Peyer's patch (tissue), 4 donors: ENCODE results near the gene TBC1D10B. TPM values are rescaled to one million over a fixed set of nuclear protein-coding genes. Genes with fewer than 3 reads are reported as not detected.

Experiments
- DNase-seq, 3 donors: peaks; one replicate each; pipeline ENCODE4 v3.0.0-alpha.2; 2017 to 2019
- H3K27ac ChIP-seq, 4 donors: fragments of 200-600 bp; sonication (generic); one replicate each; pipeline ENCODE4 v1.5.1; 2016 to 2019
- H3K27me3 ChIP-seq, 2 donors: fragments of 200-600 bp; sonication (generic); one replicate each; pipeline ENCODE4 v1.5.1; 2019
- H3K36me3 ChIP-seq, 3 donors: fragments of 200-600 bp; sonication (generic); one replicate each; pipeline ENCODE4 v1.5.1; 2016 to 2019
- H3K4me1 ChIP-seq, 4 donors: fragments of 200-600 bp; sonication (generic); one replicate each; pipeline ENCODE4 v1.5.1; 2016 to 2019
- H3K4me3 ChIP-seq, 4 donors: fragments of 200-600 bp; sonication (generic); 1 replicate in 3 of 4; 2 replicates in 1 of 4; pipeline ENCODE4 v1.5.1; 2016 to 2019; ENCODE audit warnings: mild to moderate bottlenecking in 1 of 4
- H3K9me3 ChIP-seq, 4 donors: fragments of 200-600 bp; sonication (generic); one replicate each; pipeline ENCODE4 v1.5.1; 2016 to 2019; ENCODE audit warnings: mild to moderate bottlenecking in 1 of 4
- CTCF ChIP-seq, 6 experiments: fragments of 450-650 bp in 4 of 6; fragments of 200-600 bp in 2 of 6; sonication (generic) in 1 of 6; IDR thresholded peaks; one replicate each; pipeline ENCODE4 v1.5.1; 2017 to 2019; ENCODE audit warnings: antibody characterized with exemption in 6 of 6, mild to moderate bottlenecking in 3 of 6, moderate library complexity in 1 of 6
- POLR2A ChIP-seq, 2 donors: fragments of 450-650 bp; IDR thresholded peaks; one replicate each; pipeline ENCODE4 v1.5.1; 2017; ENCODE audit warnings: antibody characterized with exemption in 2 of 2, mild to moderate bottlenecking in 2 of 2, moderate library complexity in 2 of 2
- total RNA-seq, 4 donors: library from RNA; depleted of rRNA; stranded (reverse); fragments of >200 nt; gene quantifications; one replicate each; pipeline ENCODE4 v1.1.0, GENCODE V29; 2016

TBC1D10B gene
- total RNA-seq, 4 donors from 2014 or later, result 37.1 to 58.2 (median 48.9) TPM

- H3K4me1 ChIP-seq, result peaks cover 0 to 47% (median 7%) of the 10 kb centered on the region in 4 donors
- DNase-seq, result peak in 1 of 3 donors; percentile 40
- TF ChIP-seq CTCF (IDR thresholded peaks at IDR 0.05) (no peak), POLR2A (IDR thresholded peaks at IDR 0.05) (no peak)
- peak overlapping the region in 2 of 4 donors; percentile 68 to 93 for H3K4me3 ChIP-seq
- H3K36me3 ChIP-seq, result peaks cover 0 to 70% (median 0%) of the 10 kb centered on the region in 3 donors
- H3K9me3 ChIP-seq, result no peaks in the 10 kb centered on the region
- H3K27ac ChIP-seq, result peak overlapping the region; percentile 86 to 98 (median 90)
- no peaks in the 10 kb centered on the region for H3K27me3 ChIP-seq
These were observed 13.8 kb downstream of the TBC1D10B start for GRCh38 chr16:30356401-30357084.

GRCh38 chr16:30355954-30356308 is 14.4 kb downstream of the TBC1D10B start:
- Histone ChIP-seq H3K4me1 (peaks cover 0 to 53% (median 8%) of the 10 kb centered on the region in 4 donors), H3K27me3 (no peaks in the 10 kb centered on the region), H3K9me3 (no peaks in the 10 kb centered on the region), H3K27ac (peak overlapping the region; percentile 86 to 98 (median 90)), H3K4me3 (peak overlapping the region; percentile 66 to 93 (median 70)), H3K36me3 (peaks cover 0 to 70% (median 0%) of the 10 kb centered on the region in 3 donors)
- no peak for DNase-seq
- TF ChIP-seq CTCF (IDR thresholded peaks at IDR 0.05), result no peak

- H3K36me3 ChIP-seq, result peaks cover 0 to 70% (median 0%) of the 10 kb centered on the region in 3 donors
- peaks cover 0 to 59% (median 10%) of the 10 kb centered on the region in 4 donors for H3K4me1 ChIP-seq
- H3K27ac ChIP-seq, result peak within 1 kb of the TSS; percentile 86 to 98 (median 90)
These were observed 14.9 kb downstream of the TBC1D10B start, which contains the start of gene CD2BP2 for GRCh38 chr16:30355144-30355953. CD2BP2 (minus strand) TSS chr16:30355308; CDS start chr16:30354681, 627 bp downstream.

GRCh38 chr16:30354423-30355143 is 15.7 kb downstream of the TBC1D10B start:
- peaks cover 0 to 64% (median 0%) of the 10 kb centered on the region in 3 donors for H3K36me3 ChIP-seq
- peak overlapping the region; percentile 66 to 93 (median 70) for H3K4me3 ChIP-seq
- no peak for DNase-seq
- H3K27ac ChIP-seq, result peak overlapping the region; percentile 86 to 98 (median 90)
- peaks cover 0 to 62% (median 10%) of the 10 kb centered on the region in 4 donors for H3K4me1 ChIP-seq
- no peaks in the 10 kb centered on the region for H3K27me3 ChIP-seq
- no peak for TF ChIP-seq POLR2A (IDR thresholded peaks at IDR 0.05)
- TF ChIP-seq CTCF (IDR thresholded peaks at IDR 0.05), result no peak
- no peaks in the 10 kb centered on the region for H3K9me3 ChIP-seq

More at GRCh38 chr16:30355144-30355953, 14.9 kb downstream of the TBC1D10B start, which contains the start of gene CD2BP2:
- H3K9me3 ChIP-seq, result no peaks in the 10 kb centered on the region
- peak; percentile 94 to 98 (median 95) for DNase-seq
- TF ChIP-seq POLR2A (IDR thresholded peaks at IDR 0.05) (peak; percentile 34 to 58), CTCF (IDR thresholded peaks at IDR 0.05) (peak in 2 of 6 experiments; percentile 21 to 22)
- no peaks in the 10 kb centered on the region for H3K27me3 ChIP-seq
- peak within 1 kb of the TSS; percentile 66 to 93 (median 70) for H3K4me3 ChIP-seq
